NCI-H2081 (cell line): ENCODE data around the gene MEIS3.
"Not testable (repeated sequence)": the region's sequence is repeated elsewhere in the genome, so short reads cannot be mapped to it uniquely, and the experiment has no call there.

ENCODE experiments used
- DNase-seq, 2 experiments: peaks; one replicate each; lab custom pipeline; 2025; lab: John Stamatoyannopoulos, UW

Gene MEIS3

DNA sequence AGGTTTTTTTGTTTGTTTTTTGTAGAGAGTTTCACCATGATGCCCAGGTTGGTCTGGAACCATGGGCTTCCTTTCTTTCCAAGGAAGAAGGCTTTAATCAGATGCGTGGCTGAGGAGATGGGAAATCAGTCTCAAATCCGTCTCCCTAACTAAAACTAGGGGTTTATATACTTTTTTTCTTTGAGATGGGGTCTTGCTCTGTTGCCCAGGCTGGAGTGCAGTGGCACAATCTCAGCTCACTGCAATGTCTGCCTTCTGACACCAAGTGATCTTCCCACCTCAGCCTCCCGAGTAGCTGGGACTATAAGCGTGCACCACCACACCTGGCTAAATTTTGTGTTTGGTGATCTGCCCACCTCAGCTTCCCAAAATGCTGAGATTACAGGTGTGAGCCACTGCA lies 34.8 kb downstream of the MEIS3 start:
- not testable (repeated sequence) for DNase-seq

DNA sequence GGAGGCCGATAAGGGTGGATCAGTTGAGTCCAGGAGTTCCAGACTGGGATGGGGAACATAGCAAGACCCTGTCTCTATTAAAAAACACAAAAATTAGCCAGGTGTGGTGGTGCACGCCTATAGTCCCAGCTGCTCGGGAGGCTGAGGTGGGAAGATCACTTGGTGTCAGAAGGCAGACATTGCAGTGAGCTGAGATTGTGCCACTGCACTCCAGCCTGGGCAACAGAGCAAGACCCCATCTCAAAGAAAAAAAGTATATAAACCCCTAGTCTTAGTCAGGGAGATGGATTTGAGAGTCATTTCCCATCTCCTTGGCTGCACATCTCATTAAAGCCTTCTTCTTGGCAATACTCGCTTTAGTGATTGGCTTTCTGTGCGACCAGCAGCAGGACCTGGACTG lies 35.4 kb downstream of the MEIS3 start:
- not testable (repeated sequence) for DNase-seq

DNA sequence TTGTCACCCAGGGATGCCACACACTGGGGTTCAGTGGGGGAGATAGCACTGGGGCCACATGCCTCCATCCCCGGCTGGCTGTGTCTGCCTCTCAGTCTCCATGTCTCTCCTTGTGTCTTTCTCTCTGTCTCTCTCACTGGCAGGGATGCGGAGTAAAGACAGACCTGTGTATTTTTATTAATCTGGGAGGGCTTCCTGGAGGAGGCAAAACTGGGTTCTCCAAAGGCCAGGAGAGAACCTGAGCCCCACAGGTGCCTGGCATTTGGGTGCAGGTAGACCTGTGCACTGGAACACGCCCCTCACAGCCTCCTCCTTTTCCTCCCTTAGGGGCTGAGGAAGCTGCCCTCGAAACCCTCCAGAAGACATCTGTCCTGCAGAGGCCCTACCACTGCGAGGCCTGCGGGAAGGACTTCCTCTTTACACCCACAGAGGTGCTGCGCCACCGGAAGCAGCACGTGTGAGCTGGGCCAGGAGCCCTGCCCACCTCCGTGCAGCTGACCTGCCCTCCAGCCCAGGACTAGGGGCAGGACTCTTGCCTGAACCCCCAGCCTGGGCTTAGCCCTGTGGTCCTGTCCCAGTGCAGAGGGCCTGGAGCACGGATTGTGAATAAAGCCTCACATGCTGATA lies 37.6 kb downstream of the MEIS3 start:
- no peak for DNase-seq

DNA sequence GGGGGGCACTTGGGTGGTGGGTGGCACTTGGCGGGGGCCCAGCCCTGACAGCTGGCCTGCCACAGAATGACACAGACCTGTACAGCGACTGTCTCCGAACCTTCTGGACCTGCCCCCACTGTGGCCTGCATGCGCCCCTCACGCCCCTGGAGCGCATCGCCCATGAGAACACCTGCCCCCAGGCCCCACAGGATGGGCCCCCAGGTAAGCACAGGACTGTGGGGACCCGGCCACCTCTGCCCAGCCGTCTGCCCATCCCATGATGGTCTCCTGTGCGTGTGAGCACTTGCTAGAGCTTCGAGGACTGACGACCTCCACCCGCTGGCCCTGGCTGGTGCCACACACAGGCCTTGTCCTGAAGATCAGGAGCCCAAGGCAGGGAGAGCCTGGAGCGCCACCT lies 38.2 kb downstream of the MEIS3 start:
- DNase-seq, result no peak

DNA sequence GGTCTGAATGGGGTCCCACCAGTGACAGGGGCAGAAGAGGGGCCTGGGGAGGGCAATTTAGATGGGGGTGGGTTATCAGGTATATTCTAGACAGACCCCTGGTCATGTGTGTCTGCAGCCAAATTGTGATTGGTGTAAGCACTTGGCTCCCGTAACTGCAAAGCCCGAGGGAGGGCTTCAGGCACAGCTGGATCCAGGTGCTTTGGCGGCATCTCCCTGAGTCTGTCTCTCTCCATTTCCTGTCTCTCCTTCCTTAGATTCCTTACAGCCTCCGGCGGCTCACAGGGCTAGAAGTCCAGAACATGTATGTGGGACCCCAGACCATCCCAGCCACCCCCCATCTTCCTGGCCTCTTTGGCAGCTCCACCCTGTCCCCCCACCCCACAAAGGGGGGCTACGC lies 38.8 kb downstream of the MEIS3 start:
- DNase-seq, result no peak

DNA sequence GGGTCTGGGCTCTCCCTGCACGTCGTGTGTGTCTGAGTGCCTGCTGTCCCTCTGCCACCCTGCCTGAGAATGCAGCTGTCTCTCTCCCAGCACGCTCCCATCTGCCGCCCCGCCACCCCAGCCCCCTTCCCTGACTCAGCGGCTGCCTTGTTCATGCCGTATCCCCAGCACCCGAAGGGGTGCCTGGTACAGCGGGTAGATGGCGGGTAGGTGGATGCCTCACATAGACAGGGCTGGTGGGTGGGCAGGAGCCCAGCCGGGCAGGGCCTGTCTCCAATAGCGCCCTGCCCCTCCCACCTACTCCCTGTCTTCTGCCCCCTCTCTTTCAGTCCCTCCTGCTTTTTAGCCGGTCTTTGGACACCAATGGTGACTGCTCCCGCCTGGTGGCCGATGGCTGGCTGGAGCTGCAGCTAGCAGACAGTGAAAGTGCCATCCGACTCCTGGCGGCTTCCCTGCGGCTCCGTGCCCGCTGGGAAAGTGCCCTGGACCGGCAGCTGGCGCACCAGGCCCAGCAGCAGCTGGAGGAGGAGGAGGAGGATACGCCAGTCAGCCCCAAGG lies 39.9 kb downstream of the MEIS3 start:
- DNase-seq, result no peak

DNA sequence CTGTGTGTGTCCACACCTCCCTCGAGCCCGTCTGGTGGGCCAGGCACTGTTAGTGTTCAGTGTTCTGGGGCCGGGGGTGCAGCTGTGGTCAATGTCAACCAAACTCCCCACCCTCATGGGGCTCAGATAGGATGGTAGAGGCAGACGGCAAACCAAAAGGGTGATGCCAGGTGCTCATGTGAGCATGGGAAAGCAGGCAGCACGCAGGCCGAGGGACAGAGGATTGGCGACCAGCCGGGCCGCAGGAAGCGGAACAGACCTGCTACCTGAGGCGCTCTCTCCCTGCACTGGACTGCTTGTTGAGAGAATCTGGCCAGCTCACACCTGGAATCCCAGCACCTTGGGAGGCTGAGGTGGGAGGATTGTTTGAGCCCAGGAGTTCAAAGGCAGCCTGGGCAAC lies 41.1 kb downstream of the MEIS3 start:
- no peak for DNase-seq

DNA sequence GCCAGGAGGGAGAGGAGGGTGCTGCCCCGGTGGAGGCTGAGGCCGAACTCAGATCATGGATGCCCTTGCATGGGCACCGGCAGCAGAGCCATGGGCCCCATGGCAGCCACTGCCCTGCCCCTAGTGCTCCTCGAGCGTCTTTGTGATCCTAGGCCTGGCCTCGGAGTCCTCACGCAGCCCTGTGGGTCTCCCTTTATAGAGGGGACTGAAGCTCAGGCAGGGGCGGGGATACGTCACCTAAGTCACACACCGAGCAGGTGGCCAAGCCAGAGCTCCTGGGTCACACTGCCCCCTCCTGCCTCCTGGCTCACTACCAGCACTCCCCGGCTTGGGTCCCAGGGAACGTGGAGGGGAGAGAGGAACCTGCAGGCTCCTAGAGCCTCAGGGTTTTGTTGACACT lies 41.5 kb downstream of the MEIS3 start:
- DNase-seq, result peak; percentile 53 to 82

DNA sequence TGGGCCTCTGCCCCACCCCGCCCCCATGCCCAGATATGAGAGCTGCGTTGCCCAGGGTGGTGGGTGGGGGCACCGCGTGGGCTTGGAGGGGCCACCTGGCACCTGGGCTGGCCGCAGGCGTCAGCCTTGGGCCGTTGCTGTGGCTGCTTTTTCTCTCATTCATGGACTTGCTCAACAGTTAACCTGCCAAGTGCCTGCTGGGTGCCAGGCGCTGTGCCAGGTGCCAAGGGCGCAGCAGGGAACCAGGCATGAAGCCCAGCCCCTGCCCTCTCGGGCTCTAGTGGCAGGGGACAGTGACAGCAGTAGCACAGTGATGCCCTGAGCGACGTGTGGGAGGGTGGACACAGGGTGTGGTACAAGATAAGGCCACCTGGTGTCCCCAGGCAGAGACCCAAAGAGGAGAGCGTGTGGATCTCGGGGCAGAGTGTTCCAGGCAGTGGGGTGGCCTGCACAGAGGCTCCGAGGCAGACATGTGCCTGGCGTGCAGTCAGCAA lies 42.1 kb downstream of the MEIS3 start:
- peak; percentile 75 to 91 for DNase-seq

DNA sequence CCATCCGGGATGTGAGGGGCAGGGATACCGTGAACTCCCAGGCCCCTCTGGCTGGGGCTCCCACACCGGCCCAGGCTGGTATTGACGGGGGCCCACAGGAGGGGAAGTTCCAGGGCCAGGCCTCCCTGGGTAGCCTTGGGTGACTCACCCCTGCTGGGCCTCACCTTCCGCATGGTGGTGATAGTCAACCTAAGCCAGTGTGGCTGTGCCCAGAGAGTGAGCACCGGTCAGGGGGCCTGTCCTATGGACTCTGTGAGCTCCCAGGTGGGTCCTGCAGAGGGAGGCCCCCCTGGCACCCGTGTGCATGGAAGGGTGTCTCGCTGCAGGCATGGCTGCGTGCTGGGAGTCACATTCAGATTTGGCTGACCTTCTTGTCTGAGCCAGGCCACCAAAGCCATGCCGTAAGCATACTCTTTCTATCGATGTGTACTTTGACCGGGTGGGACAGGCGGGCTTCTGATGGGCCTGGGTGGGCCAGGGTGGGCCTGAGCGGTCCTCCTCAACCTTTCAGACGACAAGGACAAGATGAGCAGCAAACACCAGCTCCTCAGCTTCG lies 42.7 kb downstream of the MEIS3 start:
- DNase-seq, result no peak

DNA sequence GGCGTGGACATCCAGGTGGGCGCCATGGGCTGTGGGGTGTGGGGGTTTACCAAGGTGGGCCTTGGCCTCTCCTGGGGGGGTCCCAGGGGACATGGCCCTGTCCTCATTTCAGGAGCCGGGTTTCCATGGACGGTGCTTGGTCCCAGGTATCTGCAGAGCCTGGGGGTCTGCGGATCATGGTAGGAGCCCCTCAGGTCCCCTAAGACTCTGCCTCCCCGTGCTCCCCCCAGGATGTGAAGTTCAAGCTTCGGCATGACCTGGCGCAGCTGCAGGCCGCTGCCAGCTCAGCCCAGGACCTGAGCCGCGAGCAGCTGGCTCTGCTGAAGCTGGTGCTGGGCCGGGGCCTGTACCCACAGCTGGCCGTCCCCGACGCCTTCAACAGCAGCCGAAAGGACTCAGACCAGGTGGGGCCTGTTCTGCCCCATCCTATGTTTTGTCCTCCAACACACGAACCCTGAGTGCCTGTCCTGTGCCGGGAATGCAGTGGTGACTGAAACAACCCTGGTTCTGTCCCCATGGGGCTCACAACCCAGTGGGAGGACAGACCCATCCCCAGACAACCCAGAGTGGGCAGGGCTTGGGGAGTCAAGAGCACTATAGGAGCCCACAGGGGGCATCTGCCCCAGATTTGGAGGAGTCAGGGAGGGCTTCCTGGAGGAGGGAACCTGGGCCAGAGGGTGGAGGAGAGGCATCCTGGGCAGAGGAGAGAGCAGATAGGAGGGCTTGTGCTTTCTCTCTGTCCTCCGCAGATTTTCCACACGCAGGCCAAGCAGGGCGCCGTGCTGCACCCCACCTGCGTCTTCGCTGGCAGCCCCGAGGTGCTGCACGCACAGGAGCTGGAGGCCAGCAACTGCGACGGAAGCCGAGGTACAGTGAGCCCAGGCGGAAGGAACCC lies 43.4 kb downstream of the MEIS3 start:
- DNase-seq, result no peak

DNA sequence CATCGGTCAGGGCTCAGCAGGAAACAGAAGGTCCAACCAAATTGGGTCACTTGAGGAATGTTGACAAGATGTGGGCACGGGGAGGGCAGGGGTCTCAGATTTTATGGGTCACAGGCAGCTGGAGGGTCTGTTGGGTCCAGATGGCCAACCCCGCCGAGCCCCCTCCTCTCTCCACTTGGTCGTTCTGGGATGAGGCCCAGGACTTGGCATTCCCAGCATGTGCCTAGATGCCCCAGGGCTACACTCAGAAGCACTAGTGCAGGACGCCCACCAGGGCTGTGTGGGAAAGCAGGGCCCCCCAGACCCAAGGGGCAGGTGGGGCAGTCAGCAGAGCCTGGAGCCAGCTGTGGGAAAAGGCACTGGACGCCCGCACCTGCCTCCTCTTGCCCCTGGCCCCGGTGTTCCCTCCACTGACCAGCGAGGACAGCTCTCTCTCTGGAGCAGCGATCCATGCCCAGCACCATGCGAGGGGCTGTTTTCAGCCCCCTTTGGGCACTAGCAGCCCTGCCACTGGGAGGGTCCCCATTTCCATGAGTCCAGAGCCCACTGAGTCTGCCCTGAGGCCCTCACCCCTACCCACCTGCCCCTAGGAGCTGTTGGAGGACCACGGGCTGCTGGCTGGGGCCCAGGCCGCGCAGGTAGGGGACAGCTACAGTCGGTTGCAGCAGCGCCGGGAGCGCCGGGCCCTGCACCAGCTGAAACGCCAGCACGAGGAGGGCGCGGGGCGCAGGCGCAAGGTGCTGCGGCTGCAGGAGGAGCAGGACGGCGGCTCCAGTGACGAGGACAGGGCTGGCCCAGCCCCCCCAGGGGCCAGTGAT lies 44.2 kb downstream of the MEIS3 start:
- DNase-seq, result no peak

DNA sequence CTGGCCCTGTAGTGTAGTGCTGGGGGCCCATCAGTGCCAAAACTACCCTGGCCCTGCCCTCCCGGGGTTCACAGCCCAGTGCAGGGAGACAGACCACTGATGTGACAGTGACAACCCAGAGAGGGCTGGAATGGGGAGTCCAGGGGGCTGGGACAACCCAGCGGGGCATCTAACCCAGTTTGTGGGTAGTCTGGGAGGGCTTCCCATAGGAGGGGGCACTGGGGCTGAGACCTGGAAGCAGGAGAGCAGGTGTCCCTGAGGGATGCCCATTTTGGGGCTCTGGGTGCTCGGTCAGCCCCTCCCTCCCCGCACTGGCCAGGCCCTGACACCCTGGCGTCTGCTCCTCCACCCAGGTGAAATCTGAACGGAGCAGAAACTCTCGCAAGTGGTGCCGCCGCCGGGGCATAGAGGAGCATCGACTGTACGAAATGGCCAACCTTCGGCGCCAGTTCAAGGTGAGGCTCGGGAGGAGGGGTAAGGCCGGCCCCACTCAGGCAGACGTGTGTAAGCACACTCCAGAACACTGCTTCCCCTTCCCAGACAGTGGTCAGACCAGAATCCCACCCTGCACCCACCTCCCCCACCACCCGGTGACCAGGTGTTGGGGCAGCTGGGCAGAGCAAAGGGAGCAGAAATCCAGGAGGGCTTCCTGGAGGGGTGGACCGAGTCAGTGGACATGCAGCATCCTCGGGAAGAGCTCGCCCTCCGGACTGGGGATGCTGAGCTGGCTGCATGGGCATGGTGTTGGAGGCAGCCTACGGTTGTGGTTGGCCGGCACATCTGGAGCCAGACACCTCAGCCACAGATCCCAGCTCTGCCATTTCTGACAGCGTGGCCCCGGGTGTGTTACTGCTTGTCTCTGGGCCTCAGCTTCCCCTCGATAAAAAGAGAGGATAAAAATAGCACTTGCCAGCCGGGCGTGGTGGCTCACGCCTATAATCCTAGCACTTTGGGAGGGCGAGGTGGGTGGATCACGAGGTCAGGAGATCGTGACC lies 45.8 kb downstream of the MEIS3 start:
- DNase-seq, result no peak

DNA sequence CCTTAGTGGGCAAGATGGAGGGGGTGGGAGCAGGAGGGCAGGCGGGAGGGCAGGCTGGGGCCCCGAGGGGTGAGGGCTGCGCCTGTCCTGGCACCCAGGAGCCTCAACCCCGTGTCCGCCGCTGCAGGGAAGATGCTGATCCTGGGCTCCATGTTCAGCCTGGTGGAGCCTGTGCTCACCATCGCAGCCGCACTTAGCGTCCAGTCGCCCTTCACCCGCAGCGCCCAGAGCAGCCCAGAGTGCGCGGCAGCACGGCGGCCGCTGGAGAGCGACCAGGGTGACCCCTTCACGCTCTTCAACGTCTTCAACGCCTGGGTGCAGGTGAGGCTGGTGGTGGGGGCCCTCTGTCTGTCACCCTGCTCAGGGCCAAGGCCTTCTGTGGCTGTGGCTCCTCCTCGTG lies 46.7 kb downstream of the MEIS3 start:
- no peak for DNase-seq

DNA sequence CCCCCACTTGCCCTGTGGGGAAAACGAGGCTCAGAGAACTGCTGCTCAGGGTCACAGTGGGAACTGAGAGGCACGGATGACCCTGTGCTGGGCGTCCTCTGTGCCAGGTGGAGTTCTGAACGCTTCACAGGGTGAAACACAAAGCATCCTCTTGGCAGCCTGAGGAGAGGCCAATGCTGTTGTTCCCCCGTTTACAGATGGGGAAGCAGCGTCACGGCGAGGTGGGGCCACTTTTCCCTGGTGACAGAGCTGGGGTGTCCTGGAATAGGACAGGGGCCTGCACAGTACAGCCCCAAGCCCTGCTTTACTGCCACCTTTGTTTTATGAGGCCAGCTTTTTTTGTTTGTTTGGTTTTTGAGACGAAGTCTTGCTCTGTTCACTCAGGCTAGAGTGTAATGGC lies 48.1 kb downstream of the MEIS3 start:
- no peak for DNase-seq

DNA sequence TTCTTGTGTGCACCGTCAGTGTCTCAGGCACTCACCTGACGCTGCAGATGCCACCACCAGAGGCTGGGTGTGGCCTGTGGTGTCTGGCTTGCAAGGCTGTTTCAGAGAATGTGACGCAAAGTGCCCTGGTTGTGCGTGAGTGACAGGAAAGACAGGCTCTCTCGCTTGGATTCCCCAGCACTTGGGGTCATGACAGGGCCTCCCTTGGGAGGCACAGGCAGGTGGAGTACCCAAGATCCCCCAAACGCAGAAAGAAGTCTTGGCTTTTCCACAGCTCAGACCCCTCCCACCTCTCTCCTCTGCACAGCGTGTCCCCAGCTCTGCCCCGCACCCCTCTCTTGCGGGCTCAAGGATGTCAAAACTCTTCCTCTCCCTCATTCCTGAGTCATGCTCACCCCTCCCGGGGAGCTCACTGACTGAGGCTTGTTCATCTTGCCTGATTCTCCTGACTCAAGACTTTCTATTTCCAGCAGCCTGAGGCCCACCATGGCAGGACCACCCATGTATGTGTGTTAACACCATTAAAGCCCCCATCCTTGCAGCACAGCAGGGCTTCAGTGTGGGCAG lies 49.2 kb downstream of the MEIS3 start:
- no peak for DNase-seq

DNA sequence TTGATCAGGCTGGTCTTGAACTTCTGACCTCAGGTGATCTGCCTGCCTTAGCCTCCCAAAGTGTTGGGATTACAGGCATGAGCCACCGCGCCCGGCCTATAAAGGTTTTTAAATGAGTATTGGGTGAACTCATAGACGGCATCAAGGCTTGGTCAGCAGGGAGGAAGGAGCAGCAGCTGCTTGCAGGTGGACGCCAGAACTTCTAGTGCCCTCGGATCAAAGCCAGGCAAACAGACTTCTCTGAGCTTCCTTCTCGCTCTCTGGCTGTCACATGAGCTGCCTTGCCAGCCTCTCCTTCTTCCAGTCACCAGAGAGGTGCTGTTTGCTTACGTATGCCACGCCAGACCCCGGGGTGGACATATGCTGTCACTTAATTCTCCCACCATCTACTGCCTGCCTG lies 53.9 kb downstream of the MEIS3 start:
- not testable (repeated sequence) for DNase-seq

DNA sequence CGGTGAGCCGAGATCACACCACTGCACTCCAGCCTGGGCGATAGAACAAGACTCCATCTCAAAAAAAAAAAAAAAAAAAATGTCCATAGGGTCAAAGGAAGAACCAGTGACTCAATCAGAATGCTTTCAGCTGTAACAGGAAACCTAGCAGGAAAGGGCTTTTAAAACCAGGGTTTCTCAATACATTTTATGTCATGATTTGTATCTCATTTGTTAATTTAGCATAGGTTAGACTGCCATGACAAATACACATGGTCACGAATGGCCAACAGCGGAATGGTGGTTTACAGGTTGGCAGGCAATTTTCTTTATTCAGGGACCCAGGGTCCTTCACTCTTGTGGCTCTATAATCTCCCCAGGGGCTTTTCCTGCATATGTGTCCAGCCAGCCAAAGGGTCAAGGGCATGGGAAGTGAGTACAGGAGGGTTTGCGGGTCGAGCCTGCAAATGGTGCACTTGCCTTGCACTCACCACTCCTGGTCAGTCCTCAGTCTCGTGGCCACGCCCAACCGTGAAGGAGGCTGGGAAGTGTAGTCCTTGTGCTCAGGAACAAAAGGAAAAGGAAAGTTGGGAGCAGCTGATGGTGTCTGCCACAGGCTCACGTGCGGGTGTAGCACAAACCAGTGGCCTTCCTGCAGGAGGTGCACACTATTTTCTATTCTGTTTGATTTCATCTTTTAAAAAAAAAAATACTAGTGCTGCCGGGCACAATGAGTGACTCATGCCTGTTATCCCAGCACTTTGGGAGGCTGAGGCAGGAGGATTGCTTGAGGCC lies 55.4 kb downstream of the MEIS3 start:
- no peak for DNase-seq

DNA sequence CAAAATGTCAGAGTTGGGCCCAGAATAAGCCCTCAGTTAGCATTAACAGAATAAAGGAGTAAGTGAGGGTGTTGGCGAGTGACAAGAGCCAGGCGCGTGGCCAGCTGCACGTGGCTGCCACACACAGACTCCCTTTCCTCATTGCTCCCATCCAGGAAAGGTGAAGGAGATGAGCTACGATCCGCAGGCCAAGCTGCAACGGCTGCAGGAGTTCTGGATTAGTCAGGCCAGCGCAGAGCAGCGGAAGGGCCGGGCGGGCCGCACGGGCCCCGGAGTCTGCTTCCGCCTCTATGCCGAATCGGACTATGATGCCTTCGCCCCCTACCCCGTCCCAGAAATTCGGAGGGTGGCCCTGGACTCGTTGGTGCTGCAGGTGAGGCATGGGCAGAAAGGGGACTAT lies 57.0 kb downstream of the MEIS3 start:
- DNase-seq, result no peak

DNA sequence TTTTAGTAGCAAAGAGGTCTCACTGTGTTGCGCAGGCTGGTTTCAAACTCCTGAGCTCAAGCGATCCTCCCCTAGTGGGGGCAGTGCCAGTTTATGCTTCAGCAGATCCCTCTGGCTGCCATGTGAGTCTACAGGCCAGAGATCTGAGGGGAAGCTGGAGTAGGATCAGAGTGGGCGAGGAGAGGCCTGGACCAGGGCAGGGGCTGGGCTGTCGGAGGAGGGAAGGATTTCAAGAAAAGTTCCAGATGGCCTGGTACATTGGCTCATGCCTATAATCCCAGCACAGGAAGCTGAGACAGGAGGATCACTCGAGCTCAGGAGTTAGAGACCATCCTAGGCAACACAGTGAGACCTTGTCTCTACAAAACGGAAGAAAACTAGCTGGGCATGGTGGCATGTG lies 60.4 kb downstream of the MEIS3 start:
- DNase-seq, result no peak
